Measurements from ENCODE around the gene CDX2.

DNA sequence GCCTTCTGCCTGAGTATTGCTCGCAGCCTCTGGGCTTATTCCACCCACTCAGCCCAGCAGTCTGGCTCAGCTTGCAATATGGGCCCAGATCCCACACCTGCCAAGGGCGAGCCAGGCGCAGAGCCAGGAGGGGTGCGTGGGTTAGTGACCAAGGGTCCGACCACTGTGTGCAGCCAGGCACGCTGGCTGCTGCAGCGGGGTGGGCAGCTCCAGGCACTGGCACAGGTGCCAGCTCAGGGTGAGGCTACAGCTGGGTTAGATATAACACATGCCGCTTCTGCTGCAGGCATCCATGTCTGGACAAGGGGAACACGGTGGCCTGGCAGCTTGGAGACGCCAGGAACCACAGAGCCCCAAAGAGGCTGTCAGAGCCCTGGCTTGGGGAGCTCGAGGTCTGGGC is 31.9 kb upstream of the CDX2 start:
- TF ChIP-seq, protein P1, sequence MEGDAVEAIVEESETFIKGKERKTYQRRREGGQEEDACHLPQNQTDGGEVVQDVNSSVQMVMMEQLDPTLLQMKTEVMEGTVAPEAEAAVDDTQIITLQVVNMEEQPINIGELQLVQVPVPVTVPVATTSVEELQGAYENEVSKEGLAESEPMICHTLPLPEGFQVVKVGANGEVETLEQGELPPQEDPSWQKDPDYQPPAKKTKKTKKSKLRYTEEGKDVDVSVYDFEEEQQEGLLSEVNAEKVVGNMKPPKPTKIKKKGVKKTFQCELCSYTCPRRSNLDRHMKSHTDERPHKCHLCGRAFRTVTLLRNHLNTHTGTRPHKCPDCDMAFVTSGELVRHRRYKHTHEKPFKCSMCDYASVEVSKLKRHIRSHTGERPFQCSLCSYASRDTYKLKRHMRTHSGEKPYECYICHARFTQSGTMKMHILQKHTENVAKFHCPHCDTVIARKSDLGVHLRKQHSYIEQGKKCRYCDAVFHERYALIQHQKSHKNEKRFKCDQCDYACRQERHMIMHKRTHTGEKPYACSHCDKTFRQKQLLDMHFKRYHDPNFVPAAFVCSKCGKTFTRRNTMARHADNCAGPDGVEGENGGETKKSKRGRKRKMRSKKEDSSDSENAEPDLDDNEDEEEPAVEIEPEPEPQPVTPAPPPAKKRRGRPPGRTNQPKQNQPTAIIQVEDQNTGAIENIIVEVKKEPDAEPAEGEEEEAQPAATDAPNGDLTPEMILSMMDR (IDR thresholded peaks at IDR 0.05): no peak
- TF ChIP-seq POLR2A (IDR thresholded peaks at IDR 0.05) (no peak), POLR2AphosphoS5 (IDR thresholded peaks at IDR 0.05) (no peak)
